Loucy (cell line): ENCODE data around the gene LRIG1.

Source experiments
- H2AFZ ChIP-seq: fragments of 200-600 bp; sonication (generic); 2 replicates; pipeline ENCODE4 v1.6.0; 2016; ENCODE audit warnings: antibody characterized with exemption, mild to moderate bottlenecking, low read length, moderate library complexity
- H3F3A ChIP-seq: fragments of 200-600 bp; 2 replicates; pipeline ENCODE4 v1.6.0; 2016; ENCODE audit warnings: antibody characterized with exemption, low read depth, mild to moderate bottlenecking
- H3K27me3 ChIP-seq: fragments of 200-600 bp; sonication (generic); 2 replicates; pipeline ENCODE4 v1.6.1; 2014; ENCODE audit warnings: low read length, mild to moderate bottlenecking; ENCODE audit not compliant: insufficient read depth, poor library complexity, severe bottlenecking
- H3K36me3 ChIP-seq: fragments of 200-600 bp; sonication (generic); 2 replicates; pipeline ENCODE4 v1.6.1; 2016; ENCODE audit warnings: low read length; ENCODE audit not compliant: insufficient read depth
- H3K4me1 ChIP-seq: fragments of 200-600 bp; sonication (generic); 2 replicates; pipeline ENCODE4 v1.5.1; 2014; ENCODE audit warnings: low read length, mild to moderate bottlenecking; ENCODE audit not compliant: insufficient read depth, poor library complexity, severe bottlenecking
- H3K4me2 ChIP-seq: fragments of 200-600 bp; sonication (generic); 2 replicates; pipeline ENCODE4 v1.6.0; 2014; ENCODE audit warnings: antibody characterized with exemption, low read length, low read depth, mild to moderate bottlenecking; ENCODE audit not compliant: poor library complexity, severe bottlenecking
- H3K4me3 ChIP-seq: fragments of 200-600 bp; sonication (generic); 2 replicates; pipeline ENCODE4 v1.5.1; 2014; ENCODE audit warnings: low read length, mild to moderate bottlenecking, mixed read lengths; ENCODE audit not compliant: poor library complexity, severe bottlenecking
- H3K79me2 ChIP-seq: fragments of 200-600 bp; sonication (generic); 2 replicates; pipeline ENCODE4 v1.6.1; 2014; ENCODE audit warnings: low read length; ENCODE audit not compliant: insufficient read depth
- H3K9ac ChIP-seq: fragments of 200-600 bp; sonication (generic); 2 replicates; pipeline ENCODE4 v1.6.0; 2014; ENCODE audit warnings: mild to moderate bottlenecking, low read depth, low read length, moderate library complexity; ENCODE audit not compliant: poor library complexity, severe bottlenecking
- H3K9me2 ChIP-seq: fragments of 200-600 bp; sonication (generic); replicated peaks from 2 replicates; pipeline ENCODE4 v1.6.1; 2016; ENCODE audit warnings: low read depth, low read length, mixed read lengths
- H3K9me3 ChIP-seq: fragments of 200-600 bp; sonication (generic); 2 replicates; pipeline ENCODE4 v1.6.1; 2014; ENCODE audit warnings: mild to moderate bottlenecking, antibody characterized with exemption, low read length, low read depth; ENCODE audit not compliant: insufficient read depth
- H4K20me1 ChIP-seq: fragments of 200-600 bp; sonication (generic); 2 replicates; pipeline ENCODE4 v1.6.0; 2014; ENCODE audit warnings: antibody characterized with exemption, low read length, mild to moderate bottlenecking; ENCODE audit not compliant: insufficient read depth, poor library complexity, severe bottlenecking
- EZH2phosphoT487 ChIP-seq: fragments of 200-600 bp; IDR thresholded peaks from 2 replicates; pipeline ENCODE4 v1.6.1; 2018; ENCODE audit warnings: antibody characterized with exemption, mild to moderate bottlenecking, moderate library complexity, borderline replicate concordance
- TF ChIP-seq, protein P1 (sequence below): fragments of 200-600 bp; sonication (generic); conservative IDR thresholded peaks from 2 replicates; pipeline ENCODE4 v1.5.1; 2014; ENCODE audit warnings: mild to moderate bottlenecking, antibody characterized with exemption, low read length

The LRIG1 gene

DNA sequence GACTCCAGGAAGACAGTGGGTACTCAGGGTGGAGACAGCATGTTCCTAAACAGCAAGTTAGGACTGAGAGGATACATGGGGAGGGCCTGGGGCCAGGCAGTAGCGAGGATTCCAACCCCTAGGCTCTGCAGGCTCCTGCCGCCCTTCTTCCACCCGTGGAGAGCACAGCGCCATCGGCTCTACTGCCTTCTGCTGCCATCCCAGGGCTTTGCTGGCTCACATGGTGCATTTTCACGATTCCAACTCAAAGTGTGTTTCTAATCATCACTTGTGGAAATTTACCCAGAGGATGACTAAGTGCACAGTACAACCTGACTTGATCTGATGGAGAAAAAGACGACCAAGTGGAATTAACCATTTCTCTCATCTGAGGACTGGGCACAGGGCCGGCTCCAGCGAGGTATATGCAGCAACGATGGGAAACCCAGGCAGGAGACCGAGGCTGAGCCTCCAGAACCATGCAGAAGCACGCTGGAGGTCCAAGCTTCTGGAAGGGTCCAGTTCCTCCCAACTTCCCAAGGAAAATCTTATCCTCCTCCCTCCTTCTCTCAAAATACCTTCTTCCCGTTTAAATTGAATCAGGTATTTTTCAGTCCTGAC lies 104.6 kb downstream of the LRIG1 start:
- TF ChIP-seq, protein P1, sequence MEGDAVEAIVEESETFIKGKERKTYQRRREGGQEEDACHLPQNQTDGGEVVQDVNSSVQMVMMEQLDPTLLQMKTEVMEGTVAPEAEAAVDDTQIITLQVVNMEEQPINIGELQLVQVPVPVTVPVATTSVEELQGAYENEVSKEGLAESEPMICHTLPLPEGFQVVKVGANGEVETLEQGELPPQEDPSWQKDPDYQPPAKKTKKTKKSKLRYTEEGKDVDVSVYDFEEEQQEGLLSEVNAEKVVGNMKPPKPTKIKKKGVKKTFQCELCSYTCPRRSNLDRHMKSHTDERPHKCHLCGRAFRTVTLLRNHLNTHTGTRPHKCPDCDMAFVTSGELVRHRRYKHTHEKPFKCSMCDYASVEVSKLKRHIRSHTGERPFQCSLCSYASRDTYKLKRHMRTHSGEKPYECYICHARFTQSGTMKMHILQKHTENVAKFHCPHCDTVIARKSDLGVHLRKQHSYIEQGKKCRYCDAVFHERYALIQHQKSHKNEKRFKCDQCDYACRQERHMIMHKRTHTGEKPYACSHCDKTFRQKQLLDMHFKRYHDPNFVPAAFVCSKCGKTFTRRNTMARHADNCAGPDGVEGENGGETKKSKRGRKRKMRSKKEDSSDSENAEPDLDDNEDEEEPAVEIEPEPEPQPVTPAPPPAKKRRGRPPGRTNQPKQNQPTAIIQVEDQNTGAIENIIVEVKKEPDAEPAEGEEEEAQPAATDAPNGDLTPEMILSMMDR = no peak
- no peak for TF ChIP-seq EZH2phosphoT487
- Histone ChIP-seq H3K36me3 (peaks cover 65% of the 10 kb centered on the region; the same call in 1 of the 2 replicates), H4K20me1 (no peaks in the 10 kb centered on the region)

DNA sequence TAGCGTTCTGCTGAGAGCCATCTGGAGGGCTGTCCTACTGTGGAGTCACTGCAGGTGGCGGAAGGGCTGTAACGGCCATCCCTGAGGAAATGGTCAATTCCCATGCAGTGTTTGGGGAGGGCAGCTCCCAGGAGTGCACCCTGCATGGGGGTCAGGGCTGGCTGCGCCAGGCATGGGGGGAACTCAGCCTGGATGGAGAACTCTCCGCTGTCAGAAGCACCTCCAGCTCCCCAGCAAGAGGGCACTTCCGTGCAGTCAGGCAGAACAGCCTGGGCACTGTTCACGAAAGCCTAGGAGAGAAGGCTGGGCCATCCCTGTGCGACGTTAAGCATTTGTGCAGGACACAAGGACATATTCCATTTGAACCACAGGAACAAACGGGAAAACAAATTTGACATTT lies 105.2 kb downstream of the LRIG1 start:
- Histone ChIP-seq H3K9ac (no peak overlapping the region), H3K36me3 (peaks cover 71% of the 10 kb centered on the region; the same call in 1 of the 2 replicates), H3K79me2 (peaks cover 29% of the 10 kb centered on the region), H2AFZ (no peak overlapping the region), H4K20me1 (no peaks in the 10 kb centered on the region), H3K27me3 (no peaks in the 10 kb centered on the region), H3F3A (peaks cover 25% of the 10 kb centered on the region), H3K4me2 (no peak overlapping the region), H3K4me1 (peaks cover 47% of the 10 kb centered on the region), H3K9me2 (no peaks in the 10 kb centered on the region), H3K9me3 (no peaks in the 10 kb centered on the region), H3K4me3 (no peak overlapping the region)
- TF ChIP-seq EZH2phosphoT487 = no peak
- TF ChIP-seq, protein P1 = no peak

More for the DNA sequence above, 104.6 kb downstream of the LRIG1 start:
- Histone ChIP-seq H3F3A (peaks cover 25% of the 10 kb centered on the region), H3K4me1 (peaks cover 47% of the 10 kb centered on the region), H3K4me3 (no peak overlapping the region), H3K4me2 (no peak overlapping the region), H3K9me3 (no peaks in the 10 kb centered on the region), H3K79me2 (peaks cover 22% of the 10 kb centered on the region), H3K9me2 (no peaks in the 10 kb centered on the region), H3K9ac (no peak overlapping the region), H3K27me3 (no peaks in the 10 kb centered on the region), H2AFZ (no peak overlapping the region)

DNA sequence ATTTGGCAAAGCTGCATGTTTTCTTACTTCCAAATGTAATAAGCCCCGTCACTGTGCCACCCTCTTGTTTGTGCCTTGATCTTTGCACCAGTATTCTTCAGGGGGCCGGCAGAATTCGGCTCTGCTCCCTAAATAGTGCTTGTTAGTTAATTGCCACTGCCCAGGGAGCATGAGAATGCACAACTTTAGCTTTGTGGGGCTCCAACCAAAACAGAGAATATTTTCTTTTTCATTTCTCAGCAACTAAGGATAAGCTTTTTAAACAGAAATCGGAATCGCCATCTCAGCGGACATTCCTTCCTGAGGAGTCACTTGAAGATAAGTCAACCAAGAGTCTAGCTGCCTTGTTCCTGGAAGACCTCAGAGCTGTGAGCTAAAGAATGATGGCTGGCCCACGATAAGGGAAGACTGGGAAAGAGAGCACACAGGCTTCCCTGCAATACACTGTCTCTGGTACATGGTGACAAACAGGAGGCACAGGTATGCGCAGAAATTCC lies 106.0 kb downstream of the LRIG1 start:
- H3K4me1 ChIP-seq = peaks cover 49% of the 10 kb centered on the region
- peak overlapping the region; percentile 87 for H3K4me2 ChIP-seq
- H2AFZ ChIP-seq = no peak overlapping the region
- H3K4me3 ChIP-seq = peak overlapping the region; percentile 72
- peaks cover 69% of the 10 kb centered on the region; the same call in 1 of the 2 replicates for H3K36me3 ChIP-seq
- H3K27me3 ChIP-seq = no peaks in the 10 kb centered on the region
- TF ChIP-seq, protein P1 = no peak
- TF ChIP-seq EZH2phosphoT487 = no peak
- no peaks in the 10 kb centered on the region for H3K9me3 ChIP-seq
- H3K9me2 ChIP-seq = no peaks in the 10 kb centered on the region
- peaks cover 30% of the 10 kb centered on the region for H3K79me2 ChIP-seq
- peak overlapping the region; percentile 51 for H3K9ac ChIP-seq
- H3F3A ChIP-seq = peaks cover 25% of the 10 kb centered on the region
- no peaks in the 10 kb centered on the region for H4K20me1 ChIP-seq
